ENCODE data around the gene PROK1.
A peak's percentile ranks its signal among the peaks of the same experiment; 100 is the strongest.

The PROK1 gene

GRCh38 chr1:110488161-110488560 lies 37.2 kb downstream of the PROK1 start:
- DNase-seq (ENCODE audit: low spot score), result no peak

GRCh38 chr1:110488867-110489266 lies 37.9 kb downstream of the PROK1 start:
- no peak for DNase-seq (ENCODE audit: low spot score)

- DNase-seq (ENCODE audit: low spot score), result no peak
Observed at GRCh38 chr1:110489406-110489805, 38.5 kb downstream of the PROK1 start.

GRCh38 chr1:110489973-110490542 lies 39.1 kb downstream of the PROK1 start:
- no peak for DNase-seq (ENCODE audit: low spot score)

GRCh38 chr1:110490791-110491451 lies 40.0 kb downstream of the PROK1 start:
- DNase-seq (ENCODE audit: low spot score), result no peak

- no peak for DNase-seq (ENCODE audit: low spot score)
Observed at GRCh38 chr1:110492573-110492972, 41.6 kb downstream of the PROK1 start.

GRCh38 chr1:110493059-110493699 lies 42.2 kb downstream of the PROK1 start:
- no peak for DNase-seq (ENCODE audit: low spot score)

GRCh38 chr1:110494036-110494435 lies 43.1 kb downstream of the PROK1 start:
- no peak for DNase-seq (ENCODE audit: low spot score)

- DNase-seq (ENCODE audit: low spot score), result no peak
Observed at GRCh38 chr1:110494522-110495406, 43.8 kb downstream of the PROK1 start.

GRCh38 chr1:110495926-110496600 lies 45.1 kb downstream of the PROK1 start:
- DNase-seq (ENCODE audit: low spot score), result peak; percentile 67

GRCh38 chr1:110498270-110498669 lies 47.3 kb downstream of the PROK1 start:
- DNase-seq (ENCODE audit: low spot score), result no peak

GRCh38 chr1:110501488-110502132 lies 50.7 kb downstream of the PROK1 start:
- no peak for DNase-seq (ENCODE audit: low spot score)

GRCh38 chr1:110502402-110503151 lies 51.6 kb downstream of the PROK1 start:
- DNase-seq (ENCODE audit: low spot score), result no peak

- DNase-seq (ENCODE audit: low spot score), result no peak
Observed at GRCh38 chr1:110503471-110503870, 52.5 kb downstream of the PROK1 start.

GRCh38 chr1:110504226-110504625 lies 53.3 kb downstream of the PROK1 start:
- no peak for DNase-seq (ENCODE audit: low spot score)

- DNase-seq (ENCODE audit: low spot score), result no peak
Observed at GRCh38 chr1:110505596-110505995, 54.6 kb downstream of the PROK1 start.

- no peak for DNase-seq (ENCODE audit: low spot score)
Observed at GRCh38 chr1:110506541-110506940, 55.6 kb downstream of the PROK1 start.
